HG03066 (cell line): ENCODE measurements around the gene LPIN1.
"Not testable (repeated sequence)": the region's sequence is repeated elsewhere in the genome, so short reads cannot be mapped to it uniquely, and the experiment has no call there.

Source experiments
- ATAC-seq: cut with Tn5 transposase; IDR thresholded peaks from one replicate; pipeline ENCODE4 v1.9.1; 2021; ENCODE audit warnings: low read depth; ENCODE audit not compliant: unreplicated experiment

LPIN1 gene

GRCh38 chr2:11828933-11829323 lies 82.5 kb downstream of the LPIN1 start:
- ATAC-seq = no peak

DNA sequence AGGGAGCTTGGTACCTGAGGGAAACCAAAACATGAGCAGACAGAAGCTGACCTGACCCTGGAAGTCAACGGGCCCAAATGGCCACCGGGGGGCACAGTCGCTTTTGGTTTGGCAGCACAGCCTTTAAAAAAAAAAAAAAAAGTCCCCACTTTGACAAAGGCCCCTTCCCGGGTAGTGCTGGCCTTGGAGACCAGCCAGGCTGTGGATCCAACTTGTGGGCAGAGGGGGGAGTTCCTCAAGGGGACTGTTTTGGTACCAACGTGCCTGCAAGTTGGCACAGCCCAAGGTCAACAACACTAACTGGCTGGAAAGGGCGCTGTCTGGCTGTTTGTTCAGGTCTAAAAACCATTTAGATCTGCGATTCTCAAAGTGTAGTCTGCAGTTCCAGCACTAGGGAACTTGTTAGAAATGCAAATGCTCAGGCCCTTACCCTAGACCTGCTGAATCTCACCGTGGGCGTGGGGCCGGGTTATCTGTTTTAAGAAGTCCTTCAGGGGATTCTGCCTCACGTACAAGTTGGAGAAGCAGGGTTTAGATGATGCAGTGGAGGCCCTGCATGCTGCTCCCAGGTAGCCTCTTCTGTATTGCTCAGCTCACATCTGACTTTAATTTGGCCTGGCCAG lies 83.0 kb downstream of the LPIN1 start:
- ATAC-seq = peak; percentile 38

- peak; percentile 72 for ATAC-seq
Observed at GRCh38 chr2:11829947-11830707, 83.7 kb downstream of the LPIN1 start.

DNA sequence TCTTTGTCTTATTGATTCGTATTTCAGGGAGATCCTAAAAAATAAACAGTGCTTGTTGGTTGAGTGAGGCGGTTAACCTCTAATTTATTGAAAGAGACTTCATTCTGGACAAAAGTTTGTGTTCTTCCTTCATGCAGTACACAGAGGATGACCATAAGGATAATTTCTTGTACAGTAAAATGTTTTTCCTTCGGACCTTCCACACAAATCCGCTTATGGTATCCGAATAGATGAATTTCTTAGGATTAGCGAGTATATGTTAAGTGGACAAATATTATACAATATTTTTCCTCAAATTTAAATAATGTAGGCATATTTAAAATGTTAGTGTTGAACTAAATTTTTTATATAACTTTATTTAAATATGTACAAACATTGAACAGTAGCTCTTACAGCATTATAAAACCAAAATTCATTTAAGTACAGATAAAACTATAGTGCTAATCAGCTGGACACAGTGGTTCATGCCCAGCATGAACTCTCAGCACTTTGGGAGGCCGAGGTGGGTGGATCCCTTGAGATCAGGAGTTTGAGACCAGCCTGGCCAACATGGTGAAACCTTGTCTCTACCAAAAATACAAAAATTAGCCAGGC lies 84.4 kb downstream of the LPIN1 start:
- ATAC-seq = no peak

DNA sequence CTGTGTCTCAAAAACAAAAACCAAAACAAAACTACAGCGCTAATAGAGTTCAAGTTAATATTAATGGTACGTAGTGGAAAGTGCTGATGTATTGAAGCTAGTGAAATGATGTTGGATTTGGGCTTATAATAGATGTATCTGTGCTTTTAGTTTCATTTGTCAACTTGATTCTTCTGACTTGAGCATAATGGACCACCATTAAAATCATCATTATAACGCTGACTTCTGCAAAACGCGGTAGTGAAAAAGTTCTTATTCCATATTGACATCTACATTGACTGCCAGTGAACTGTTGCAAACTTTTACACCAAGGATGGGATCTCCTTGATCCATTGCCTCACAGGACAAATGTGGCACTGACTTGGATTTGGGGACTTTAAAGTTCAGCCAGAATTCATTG lies 85.0 kb downstream of the LPIN1 start:
- no peak for ATAC-seq

DNA sequence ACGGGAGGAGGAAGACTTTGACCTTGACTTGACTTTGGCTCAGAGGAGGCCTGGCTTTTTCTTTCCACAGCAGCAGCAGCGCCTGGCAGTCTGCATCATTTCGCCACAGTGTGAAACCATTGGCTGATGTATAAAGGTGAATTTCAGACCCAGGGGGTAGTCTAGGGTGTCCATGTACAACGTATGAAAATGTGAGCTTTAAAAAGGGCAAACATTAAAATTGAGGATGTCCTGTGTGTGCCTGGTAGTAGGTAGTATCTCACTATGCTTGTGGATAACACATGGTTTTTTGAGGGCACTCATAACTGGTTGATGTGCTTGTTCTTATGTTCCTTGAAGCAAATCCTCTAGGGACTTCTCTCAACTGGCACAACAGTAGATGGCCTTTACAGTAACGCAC lies 86.1 kb downstream of the LPIN1 start:
- ATAC-seq = no peak

- no peak for ATAC-seq
Observed at GRCh38 chr2:11833601-11834000, 87.2 kb downstream of the LPIN1 start.

GRCh38 chr2:11835403-11835802 lies 89.0 kb downstream of the LPIN1 start:
- no peak for ATAC-seq

- ATAC-seq = no peak
Observed at GRCh38 chr2:11836647-11837219, 90.3 kb downstream of the LPIN1 start.

DNA sequence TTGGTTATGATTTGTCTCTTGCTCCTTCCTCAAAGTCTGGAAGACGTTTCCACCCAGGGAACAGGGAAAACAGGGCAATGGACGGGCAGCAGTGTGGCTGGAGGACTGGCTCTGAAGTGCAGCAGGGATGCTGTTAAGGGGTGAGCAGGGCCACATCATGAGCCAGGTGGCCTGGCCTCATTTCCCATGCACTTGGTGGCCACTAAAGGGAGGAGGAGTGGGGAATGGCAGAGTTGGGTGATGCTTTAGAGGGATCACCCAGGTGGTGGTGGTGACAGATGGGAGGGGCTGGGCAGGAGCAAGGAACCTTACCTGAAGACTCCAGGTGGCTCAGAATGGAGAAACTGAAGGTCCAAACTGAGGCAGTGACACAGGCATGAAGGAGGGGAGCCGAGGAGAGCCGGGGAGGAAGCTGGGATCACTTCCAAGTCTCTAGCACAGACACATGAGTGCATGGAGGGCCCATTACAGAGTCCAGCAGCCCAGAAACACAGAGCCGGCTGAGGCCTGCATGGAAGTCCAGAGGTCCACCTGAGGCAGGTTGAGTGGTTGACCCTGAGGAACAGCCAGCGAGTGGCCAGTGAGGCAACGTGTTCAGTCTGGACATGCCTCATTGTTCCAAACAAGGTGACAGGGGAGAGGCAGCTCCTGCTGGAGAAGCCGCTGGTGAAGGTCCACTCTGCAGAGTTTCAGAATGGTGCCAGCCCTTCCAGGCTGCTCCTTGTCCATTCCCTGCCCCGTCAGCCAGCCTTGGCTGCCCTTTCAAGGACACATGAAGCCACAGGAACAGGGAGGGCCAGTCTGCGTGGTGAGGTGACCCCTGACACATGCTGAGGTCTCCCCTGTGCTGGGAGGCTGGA lies 91.7 kb downstream of the LPIN1 start:
- no peak for ATAC-seq

DNA sequence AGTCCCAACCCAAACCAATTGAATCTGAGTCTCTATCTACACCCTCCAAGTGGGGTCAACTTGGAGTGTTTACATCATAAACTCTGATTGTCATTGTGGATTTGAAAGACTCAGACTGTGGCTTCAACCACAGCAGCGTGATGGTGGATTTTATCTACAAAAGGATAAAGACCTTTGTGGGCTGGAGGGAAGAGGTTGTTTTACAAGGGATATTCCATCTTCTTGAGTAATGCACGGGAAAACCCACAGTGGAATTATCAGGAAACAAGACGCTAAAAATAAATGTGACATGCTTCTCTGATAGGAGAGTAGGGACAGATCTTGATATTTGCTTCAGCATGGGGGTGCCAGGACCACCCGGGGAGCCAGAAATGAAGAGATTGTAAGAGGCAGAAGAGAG lies 93.5 kb downstream of the LPIN1 start:
- ATAC-seq = no peak

- no peak for ATAC-seq
Observed at GRCh38 chr2:11842336-11842735, 95.9 kb downstream of the LPIN1 start.

GRCh38 chr2:11844798-11845197 lies 98.4 kb downstream of the LPIN1 start:
- ATAC-seq = not testable (repeated sequence)

DNA sequence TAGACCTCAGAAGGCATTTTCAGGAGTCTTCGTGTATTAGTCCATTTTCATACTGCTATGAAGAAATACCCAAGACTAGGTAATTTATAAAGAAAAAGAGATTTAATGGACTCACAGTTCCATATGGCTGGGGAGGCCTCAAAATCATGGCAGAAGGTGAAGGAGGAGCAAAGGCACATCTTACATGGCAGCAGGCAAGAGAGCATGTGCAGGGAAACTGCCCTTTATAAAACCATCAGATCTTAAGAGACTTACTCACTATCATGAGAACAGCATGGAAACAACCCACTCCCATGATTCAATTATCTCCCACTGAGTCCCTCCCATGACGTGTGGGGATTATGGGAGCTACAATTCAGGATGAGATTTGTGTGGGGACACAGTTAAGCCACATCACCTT lies 101.5 kb downstream of the LPIN1 start:
- not testable (repeated sequence) for ATAC-seq

GRCh38 chr2:11850082-11850481 lies 103.7 kb downstream of the LPIN1 start:
- ATAC-seq = no peak

DNA sequence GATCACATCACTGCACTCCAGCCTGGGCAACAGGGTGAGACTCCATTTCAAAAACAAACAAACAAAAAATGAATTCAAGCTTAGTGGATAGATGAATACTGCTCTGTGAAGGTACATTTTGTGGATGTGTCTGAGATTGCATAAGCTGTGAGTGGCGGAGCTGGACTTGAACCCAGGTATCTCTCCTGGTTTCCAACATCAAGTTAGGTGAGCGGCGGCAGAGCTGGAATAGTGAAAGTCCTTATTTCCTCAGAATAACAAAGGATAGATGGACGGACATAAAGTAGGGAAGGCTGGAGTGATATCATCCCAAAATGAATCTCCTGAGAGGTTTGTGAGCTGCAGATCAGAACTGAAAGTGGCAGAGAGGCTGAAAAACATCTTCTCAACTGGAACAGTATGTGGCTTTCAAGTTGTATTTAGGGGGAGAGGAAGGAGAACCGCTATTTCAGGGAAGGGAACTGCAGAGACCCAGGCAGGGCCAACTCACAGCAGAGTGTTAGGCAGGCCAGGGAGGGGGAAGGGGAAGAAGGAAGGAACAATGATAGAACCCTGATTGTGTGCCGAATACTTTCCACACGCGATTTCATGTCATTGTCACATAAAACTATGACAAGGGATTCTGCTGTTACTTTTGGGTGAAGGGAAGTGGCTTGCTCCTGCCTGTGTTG lies 106.2 kb downstream of the LPIN1 start:
- no peak for ATAC-seq

DNA sequence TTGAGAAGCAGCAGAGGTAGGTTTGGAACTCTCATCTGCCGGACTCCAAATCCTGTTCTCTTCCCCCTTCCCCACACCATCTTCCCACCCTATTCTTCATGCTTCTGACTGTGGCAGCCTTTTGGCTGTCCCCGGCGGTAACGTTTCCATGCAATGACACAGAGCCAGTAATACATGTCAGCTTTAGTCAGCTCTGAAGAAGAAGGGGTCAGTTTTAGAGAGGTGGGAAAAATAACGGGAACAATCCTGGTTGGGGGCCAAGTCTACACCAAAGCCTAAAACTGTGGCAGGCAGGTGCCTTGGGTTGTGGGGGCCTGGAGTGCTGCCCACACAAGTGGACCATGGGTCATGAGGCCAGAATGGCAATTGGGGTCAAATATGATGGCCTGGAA lies 106.8 kb downstream of the LPIN1 start:
- ATAC-seq = no peak

DNA sequence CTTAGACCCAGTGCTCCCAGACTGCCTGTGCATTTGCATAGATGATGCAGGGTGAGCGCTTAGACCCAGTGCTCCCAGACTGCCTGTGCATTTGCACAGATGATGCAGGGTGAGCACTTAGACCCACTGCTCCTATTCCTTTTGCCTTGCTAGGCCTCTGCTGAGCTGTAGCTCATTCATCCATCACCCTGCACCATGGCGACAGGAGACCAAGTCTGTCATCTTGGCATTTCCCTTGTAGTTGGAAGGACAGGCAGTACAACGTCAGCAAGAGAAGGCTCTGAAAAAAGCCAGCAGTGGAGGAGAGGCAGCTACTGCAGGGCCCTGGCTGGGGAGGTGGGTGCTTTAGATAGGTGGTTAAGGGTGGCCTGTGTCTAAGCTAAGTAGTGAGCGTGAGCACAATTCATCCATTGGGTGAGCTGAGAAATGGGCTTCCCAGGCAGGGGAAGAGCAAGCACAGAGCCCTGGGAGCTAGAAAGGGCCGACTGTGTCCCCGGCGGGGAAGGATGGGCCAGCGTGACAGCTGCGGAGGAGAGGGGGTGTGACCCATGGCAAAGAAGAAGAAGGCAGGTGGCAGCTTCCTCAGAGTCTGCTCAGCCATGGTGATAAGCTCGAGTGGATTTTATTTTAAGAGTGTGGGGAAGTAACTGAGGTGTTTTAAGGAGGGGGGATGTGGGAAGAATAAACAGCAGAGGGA lies 108.8 kb downstream of the LPIN1 start:
- no peak for ATAC-seq

DNA sequence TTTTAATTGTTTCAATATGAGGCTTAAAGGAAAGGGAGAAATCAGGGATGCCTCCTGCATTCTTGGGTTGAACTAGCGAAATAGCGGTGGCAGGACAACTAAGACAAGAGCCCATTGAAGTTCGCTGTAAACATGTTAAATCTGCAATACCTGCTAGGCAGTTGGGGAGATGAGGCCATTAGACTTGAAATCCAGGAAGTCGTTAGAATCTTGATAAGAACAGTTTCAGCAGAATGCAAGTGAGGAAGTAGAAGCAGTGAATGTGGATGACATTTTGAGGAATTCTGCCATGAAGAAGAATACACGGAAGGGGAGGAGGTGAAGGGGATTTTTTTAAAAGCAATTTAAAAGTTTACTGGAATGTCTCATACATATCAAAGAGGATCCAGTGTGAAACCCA lies 109.7 kb downstream of the LPIN1 start:
- no peak for ATAC-seq

DNA sequence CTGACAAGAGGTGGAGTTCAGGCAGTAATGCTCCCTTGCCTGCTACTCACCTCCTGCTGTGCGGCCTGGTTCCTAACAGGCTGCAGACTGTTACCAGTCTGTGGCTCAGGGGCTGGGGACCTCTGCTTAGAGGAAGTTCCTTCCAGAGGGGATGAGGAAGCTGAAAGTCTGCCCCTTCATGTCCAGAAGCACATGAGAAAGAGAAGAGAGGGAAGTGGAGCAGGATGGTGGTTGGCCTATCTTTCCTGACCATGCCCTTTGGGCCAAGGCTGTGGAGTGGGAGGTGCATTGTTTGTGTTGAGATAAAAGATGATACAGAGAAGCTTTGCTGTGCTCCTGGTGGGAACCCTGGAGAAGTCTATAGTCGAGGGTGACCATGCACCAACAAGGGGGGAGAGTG lies 112.5 kb downstream of the LPIN1 start:
- no peak for ATAC-seq
